Iris pigment epithelial cell (primary cell): ENCODE data around the gene ASAP2.
"Not testable (repeated sequence)": the region's sequence is repeated elsewhere in the genome, so short reads cannot be mapped to it uniquely, and the experiment has no call there.

Experiments
- DNase-seq: peaks from one replicate; pipeline ENCODE4 v3.0.0-alpha.2; 2011; ENCODE audit warnings: low read depth

The ASAP2 gene

GRCh38 chr2:9251154-9252001 lies 44.8 kb downstream of the ASAP2 start:
- DNase-seq: peak; percentile 79

GRCh38 chr2:9252002-9252357 lies 45.4 kb downstream of the ASAP2 start:
- DNase-seq: no peak

- no peak for DNase-seq
These were observed 48.8 kb downstream of the ASAP2 start for GRCh38 chr2:9255416-9255815.

- no peak for DNase-seq
These were observed 49.5 kb downstream of the ASAP2 start for GRCh38 chr2:9256147-9256546.

DNA sequence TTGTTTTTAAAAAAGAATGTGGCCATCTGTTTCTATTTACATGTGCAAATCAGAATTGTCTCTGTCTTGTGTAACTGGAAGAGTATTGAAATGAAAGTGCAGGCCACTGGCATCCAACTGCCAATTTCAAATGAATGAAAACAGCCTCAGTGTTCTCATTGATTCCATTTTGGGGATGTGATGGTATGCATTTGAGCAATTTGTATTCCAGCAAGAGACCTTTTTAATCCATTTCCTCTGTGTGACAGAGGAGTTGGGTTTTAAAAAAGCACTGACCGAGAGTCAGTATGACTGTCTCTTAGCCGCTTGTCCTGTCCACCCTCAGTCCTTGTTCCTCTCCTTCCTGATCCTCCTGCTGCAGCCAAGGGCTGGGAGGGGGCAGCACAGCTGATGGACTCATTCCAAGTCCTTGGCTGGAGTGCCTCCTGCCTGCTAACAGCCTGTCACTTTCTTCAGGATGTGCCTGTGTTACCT lies 50.0 kb downstream of the ASAP2 start:
- no peak for DNase-seq

DNA sequence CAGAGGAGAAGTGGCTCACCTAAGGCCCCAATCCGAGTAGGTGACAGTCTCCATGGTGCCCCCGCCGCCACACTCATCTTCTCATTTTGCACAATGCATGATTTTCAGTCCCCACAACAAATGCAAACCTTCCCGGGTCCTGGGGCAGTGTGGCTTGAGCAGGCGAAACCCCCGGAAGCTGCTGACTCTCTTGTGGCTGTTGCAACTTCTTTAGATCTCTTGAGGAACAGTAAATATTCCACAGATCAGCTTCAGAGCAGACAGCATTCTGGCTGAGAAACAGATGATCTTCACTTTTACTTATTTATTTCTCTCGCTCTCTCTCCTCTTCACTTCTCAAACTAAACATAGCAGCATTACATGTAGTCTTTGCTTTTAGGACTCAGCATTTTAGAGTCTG lies 51.9 kb downstream of the ASAP2 start:
- DNase-seq: peak; percentile 67

DNA sequence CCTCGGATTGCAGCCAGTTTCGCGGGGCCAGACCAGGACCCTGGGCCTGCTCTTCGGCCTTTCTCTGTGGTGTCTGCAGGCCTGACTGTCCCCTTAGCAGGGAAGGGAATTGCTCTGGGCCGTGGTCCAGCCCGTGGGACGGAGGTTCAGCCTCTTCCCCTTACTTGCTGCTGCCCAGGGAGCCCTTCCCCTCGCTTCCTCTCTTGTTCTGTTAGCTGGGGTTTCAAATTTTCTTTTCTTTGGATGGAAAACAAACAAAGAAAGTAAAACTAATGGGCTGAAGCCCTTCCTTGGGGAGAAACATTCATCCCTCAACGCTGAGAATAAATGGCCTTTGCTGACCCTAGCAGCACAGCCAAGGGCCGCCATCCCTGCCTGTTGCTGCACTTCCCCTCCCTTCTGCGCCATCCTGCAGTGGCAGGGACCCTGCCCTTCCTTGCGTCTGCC lies 52.4 kb downstream of the ASAP2 start:
- no peak for DNase-seq

- DNase-seq: no peak
These were observed 53.9 kb downstream of the ASAP2 start for GRCh38 chr2:9260464-9260918.

DNA sequence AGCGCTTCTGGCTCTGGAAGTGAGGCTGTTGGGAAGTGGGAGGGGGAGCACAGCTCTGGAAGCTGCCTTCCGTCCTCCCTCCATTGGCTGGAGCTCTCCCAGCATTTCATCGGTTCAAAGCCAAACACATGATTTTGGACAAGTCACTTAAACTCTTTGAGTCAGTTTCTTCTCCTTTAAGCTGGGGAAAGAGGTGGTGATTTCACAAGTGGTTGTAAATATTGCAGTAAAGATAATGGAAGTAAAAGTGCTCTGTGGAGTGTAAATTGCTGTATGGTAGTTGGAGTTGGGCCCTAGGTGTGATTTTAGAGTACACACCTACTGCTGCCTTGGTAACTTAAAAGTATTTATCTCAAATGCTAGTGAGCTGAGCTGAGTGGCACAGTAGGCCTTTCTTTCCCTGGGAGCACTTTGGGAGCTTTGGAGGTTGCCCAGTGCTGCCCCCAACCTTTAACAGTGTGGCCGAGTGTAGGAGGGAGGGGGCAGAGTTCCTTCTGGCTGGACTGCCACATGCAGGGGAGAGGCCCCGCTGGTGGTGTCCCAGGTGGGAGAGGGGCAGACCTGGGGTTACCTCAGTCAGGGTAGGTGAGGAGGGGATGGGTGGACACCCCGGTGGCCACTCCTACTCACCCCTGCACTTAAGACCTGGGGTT lies 54.7 kb downstream of the ASAP2 start:
- DNase-seq: peak; percentile 64

DNA sequence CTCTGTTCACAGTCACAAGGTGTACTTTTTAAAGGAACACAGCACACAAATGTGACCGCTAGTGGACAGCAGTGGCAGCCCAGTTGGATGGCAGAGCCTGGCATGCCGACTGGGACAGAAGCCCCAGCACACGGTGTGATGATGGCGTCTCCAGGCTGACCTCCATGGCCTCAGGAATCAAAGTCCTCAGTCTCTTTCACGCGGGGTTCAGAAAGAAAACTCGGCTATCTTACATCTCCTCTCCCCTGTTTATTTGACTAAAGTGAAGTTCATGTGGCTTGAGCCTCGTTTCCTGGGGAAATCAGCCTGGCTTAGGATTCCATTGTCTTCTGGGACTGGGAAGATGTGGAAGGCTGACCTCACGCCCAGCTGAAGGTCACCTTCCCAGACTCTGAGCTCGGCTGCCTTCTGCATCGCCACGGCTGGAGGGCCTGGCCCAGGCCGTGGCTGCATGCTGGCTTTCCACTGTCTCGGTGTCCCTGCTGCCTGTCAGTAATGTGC lies 56.1 kb downstream of the ASAP2 start:
- DNase-seq: no peak

- no peak for DNase-seq
These were observed 56.8 kb downstream of the ASAP2 start for GRCh38 chr2:9263428-9263827.

- peak; percentile 57 for DNase-seq
These were observed 57.7 kb downstream of the ASAP2 start for GRCh38 chr2:9264301-9264700.

DNA sequence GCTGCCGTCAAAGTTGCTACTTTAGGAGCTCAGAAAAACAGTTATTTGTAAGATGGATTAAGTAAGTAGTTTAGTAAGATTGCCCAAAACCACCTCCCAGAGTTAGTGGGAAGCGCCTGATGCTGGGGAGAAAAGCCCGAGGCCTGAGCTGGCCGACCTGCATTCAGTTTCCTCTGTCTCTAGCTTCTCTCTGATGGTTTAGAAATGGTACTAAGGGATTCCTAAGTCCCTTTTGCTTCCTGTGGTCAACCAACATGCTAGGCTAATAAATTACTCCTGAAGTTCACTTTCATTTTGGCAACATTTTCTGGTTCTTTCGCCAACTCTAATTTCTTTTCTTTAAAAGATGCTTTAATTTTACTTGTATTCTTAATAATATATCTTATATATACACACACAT lies 60.1 kb downstream of the ASAP2 start:
- DNase-seq: no peak

DNA sequence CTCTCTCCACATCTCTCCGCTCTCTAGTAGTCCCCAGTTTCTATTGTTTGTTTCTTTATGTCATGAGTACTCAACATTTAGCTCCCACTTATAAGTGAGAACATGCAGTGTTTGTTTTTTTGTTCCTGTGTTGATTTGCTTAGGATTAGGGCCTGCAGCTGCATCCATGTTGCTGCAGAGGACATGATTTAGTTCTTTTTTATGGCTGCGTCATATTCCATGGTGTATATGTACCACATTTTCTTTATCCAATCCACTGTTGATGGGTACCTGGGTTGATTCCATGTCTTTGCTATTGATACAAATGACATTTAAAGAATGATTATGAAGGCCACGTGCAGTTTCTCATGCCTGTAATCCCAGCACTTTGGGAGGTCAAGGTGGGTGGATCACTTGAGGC lies 60.7 kb downstream of the ASAP2 start:
- not testable (repeated sequence) for DNase-seq

DNA sequence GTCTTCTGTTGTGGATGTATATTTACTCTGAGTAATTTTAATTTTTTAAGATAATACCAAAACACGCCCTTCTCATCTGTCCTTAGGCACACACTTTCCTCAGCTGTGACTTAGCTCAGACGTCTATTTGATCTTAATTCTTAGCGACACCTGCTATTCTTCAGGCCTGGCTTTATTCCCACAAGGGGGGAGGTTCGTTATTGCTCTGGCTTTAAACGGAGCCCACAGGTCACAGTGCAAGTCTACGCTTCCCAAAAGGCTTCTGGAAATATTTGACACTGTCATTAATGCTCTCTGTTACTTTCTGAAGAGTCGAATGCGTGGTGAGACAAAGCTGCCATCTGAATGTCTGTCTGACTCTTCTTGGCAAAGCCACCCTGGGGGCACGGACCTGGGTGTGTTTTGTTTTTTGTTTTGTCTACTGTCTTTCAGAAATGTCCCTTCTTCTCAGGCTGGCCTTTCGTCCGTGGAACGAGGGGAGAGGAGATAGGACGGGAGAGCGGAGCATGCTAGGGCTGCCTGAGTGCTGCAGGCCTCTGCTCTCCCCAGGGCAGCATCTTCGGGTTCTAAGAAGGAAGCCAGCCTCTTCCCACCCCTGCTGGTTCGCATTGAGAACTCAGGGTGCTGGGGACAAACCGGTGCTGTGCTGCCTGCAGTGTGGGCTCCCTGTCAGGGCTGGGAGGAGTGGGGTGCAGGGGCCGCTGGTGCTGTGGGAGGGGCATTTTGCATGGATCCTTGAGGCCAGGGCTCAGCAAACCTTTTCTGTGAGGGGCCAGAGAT lies 61.9 kb downstream of the ASAP2 start:
- DNase-seq: no peak

DNA sequence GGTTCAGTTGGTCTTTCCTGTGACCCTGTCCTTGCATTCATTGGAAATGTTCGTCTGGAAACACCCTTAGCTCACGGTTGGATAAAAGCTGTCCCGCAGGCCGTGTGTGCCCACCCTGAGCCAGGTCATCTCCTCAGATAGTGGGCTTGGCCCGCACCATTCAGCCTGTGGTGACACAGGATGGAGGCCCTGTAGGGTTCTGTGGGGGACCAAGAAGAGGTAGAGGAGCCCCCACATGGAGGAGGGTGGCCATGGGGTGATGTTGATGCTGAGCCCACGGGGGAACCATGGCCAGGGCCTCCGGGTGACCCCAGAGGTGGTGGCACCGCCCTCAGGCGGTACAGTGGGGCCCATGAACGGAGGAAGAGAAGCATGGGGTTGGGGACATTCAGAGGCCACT lies 62.7 kb downstream of the ASAP2 start:
- DNase-seq: no peak

GRCh38 chr2:9269695-9270360 lies 63.2 kb downstream of the ASAP2 start:
- no peak for DNase-seq

DNA sequence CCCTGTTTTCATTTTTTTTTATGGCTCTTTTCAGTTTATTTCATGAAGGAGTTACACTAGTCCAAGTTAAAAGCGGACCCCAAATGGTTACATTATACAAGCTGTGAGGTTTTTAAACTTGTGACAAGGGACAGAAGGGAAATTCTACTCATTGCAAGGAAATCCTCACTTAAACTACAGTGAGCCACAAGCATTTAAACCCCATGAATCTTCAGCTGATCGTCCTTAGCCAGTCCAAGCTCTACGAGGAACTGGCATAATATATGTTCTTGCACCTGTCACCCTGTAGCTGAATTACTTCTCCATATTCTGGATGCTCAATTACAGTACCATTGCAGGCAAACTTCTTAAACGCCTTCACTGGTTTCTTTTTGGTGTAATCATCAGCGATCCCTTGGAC lies 64.5 kb downstream of the ASAP2 start:
- no peak for DNase-seq

GRCh38 chr2:9271691-9272090 lies 65.1 kb downstream of the ASAP2 start:
- no peak for DNase-seq

DNA sequence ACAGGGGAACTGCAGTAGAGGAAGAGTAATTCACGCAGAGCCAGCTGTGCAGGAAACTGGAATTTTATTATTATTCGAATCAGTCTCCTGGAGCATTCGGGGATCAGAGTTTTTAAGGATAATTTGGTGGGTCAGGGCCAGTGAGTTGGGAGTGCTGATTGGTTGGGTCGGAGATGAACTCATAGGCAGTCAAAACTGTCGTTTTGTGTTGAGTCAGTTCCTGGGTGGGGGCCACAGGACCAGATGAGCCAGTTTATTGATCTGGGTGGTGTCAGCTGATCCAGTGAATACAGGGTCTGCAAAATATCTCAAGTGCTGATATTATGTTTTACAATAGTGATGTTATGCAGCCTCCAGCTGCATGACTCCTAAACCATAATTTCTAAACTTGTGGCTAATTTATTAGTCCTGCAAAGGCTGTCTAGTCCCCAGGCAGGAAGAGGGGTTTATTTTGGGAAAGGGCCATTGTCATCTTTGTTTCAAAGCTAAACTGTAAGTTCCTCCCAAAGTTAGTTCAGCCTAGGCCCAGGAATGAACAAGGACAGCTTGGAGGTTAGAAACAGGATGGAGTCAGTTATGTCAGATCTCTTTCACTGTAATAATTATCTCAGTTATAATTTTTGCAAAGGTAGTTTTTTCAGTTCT lies 67.0 kb downstream of the ASAP2 start:
- DNase-seq: no peak

GRCh38 chr2:9274701-9275343 lies 68.2 kb downstream of the ASAP2 start:
- no peak for DNase-seq
